A673 (cell line): Measurements from ENCODE around the gene SEC63. TPM values are rescaled to one million over a fixed set of nuclear protein-coding genes. Genes with fewer than 3 reads are reported as not detected.
A peak's percentile ranks its signal among the peaks of the same experiment; 100 is the strongest.
"Not testable (repeated sequence)": the region's sequence is repeated elsewhere in the genome, so short reads cannot be mapped to it uniquely, and the experiment has no call there.

ENCODE experiments used
- BruUV-seq: library from RNA; stranded (reverse); fragments of 400-500 nt; replicated peaks from 2 replicates; lab custom pipeline; 2021; lab: Mats Ljungman, UMichigan
- CTCF ChIA-PET: fragments of 300-600 bp; sonication (Branson Sonifier 250); formaldehyde crosslinking; loops from one replicate; lab custom pipeline; 2022; ENCODE audit warnings: antibody characterized with exemption; lab: Charles Lee
- POLR2A ChIA-PET: fragments of 300-600 bp; sonication (Branson Sonifier 250); formaldehyde crosslinking; loops from one replicate; lab custom pipeline; 2022; ENCODE audit warnings: antibody characterized with exemption; ENCODE audit not compliant: low non-redundant PET; lab: Charles Lee
- DNase-seq: peaks from one replicate; pipeline ENCODE4 v3.0.0-alpha.2; 2015; ENCODE audit warnings: low spot score
- H3K27ac ChIP-seq: fragments of 200-600 bp; sonication (generic); 2 replicates; pipeline ENCODE4 v1.5.1; 2016; ENCODE audit warnings: mixed run types, low read depth, mild to moderate bottlenecking, mixed read lengths, antibody characterized with exemption, low read length; ENCODE audit not compliant: poor library complexity, severe bottlenecking
- H3K27me3 ChIP-seq: fragments of 200-600 bp; sonication (generic); replicated peaks from 2 replicates; pipeline ENCODE4 v1.6.1; 2017; ENCODE audit warnings: mixed run types, low read depth, mild to moderate bottlenecking, mixed read lengths, antibody characterized with exemption, low read length; ENCODE audit not compliant: insufficient read depth, poor library complexity
- H3K36me3 ChIP-seq: fragments of 200-600 bp; sonication (generic); 2 replicates; pipeline ENCODE4 v1.6.1; 2016; ENCODE audit warnings: mixed run types, mild to moderate bottlenecking, mixed read lengths, antibody characterized with exemption, low read length; ENCODE audit not compliant: insufficient read depth, poor library complexity, severe bottlenecking
- H3K4me1 ChIP-seq: fragments of 200-600 bp; sonication (generic); 2 replicates; pipeline ENCODE4 v1.6.1; 2017; ENCODE audit warnings: mixed run types, mild to moderate bottlenecking, mixed read lengths, antibody characterized with exemption, low read length; ENCODE audit not compliant: insufficient read depth, poor library complexity, severe bottlenecking
- H3K4me3 ChIP-seq: fragments of 200-600 bp; sonication (generic); 2 replicates; pipeline ENCODE4 v1.5.1; 2016; ENCODE audit warnings: low read depth, mixed run types, mild to moderate bottlenecking, mixed read lengths, low read length; ENCODE audit not compliant: poor library complexity, severe bottlenecking
- H3K9me3 ChIP-seq: fragments of 200-600 bp; sonication (generic); 2 replicates; pipeline ENCODE4 v1.6.1; 2016; ENCODE audit warnings: mixed run types, low read depth, mild to moderate bottlenecking, mixed read lengths, antibody characterized with exemption, low read length; ENCODE audit not compliant: poor library complexity, severe bottlenecking
- CTCF ChIP-seq: fragments of 300-800, 200-600 bp; sonication (generic); conservative IDR thresholded peaks from 2 replicates; pipeline ENCODE4 v1.5.1; 2017; ENCODE audit warnings: low read depth, mild to moderate bottlenecking, antibody characterized with exemption, low read length, moderate library complexity, mixed read lengths
- EZH2 ChIP-seq: fragments of 200-600 bp; sonication (generic); IDR thresholded peaks from 2 replicates; pipeline ENCODE4 v1.6.1; 2017; ENCODE audit warnings: borderline replicate concordance, low read depth, mild to moderate bottlenecking, mixed read lengths, antibody characterized with exemption, low read length; ENCODE audit not compliant: poor library complexity, severe bottlenecking
- intact Hi-C: fragments of 100-400 bp; cut with micrococcal nuclease; formaldehyde crosslinking; loops from one replicate; pipeline ENCODE4 v1.10.0; 2022; ENCODE audit not compliant: unreplicated experiment
- total RNA-seq: library from RNA; stranded (reverse); gene quantifications from 2 replicates; pipeline ENCODE4 v1.2.3, GENCODE V29; 2021

The SEC63 gene
- total RNA-seq, 1 experiment from 2014 or later: 159 TPM

- H3K4me3 ChIP-seq: no peak overlapping the region
- BruUV-seq: no TSS peak
- DNase-seq: no peak
- H3K27me3 ChIP-seq: no peaks in the 10 kb centered on the region
- ChIA-PET POLR2A (no interaction called here), CTCF (no interaction called here)
- no peaks in the 10 kb centered on the region for H3K4me1 ChIP-seq
- intact Hi-C loops: no loop called here
- no peak overlapping the region for H3K27ac ChIP-seq
- H3K36me3 ChIP-seq: peaks cover 41% of the 10 kb centered on the region
- TF ChIP-seq CTCF (no peak), EZH2 (no peak)
- H3K9me3 ChIP-seq: no peaks in the 10 kb centered on the region
Measured at GRCh38 chr6:107877968-107878367, 80.0 kb downstream of the SEC63 start.

- ChIA-PET CTCF (no interaction called here), POLR2A (no interaction called here)
- Histone ChIP-seq H3K4me1 (no peaks in the 10 kb centered on the region), H3K36me3 (peaks cover 36% of the 10 kb centered on the region), H3K27ac (no peak overlapping the region), H3K4me3 (no peak overlapping the region), H3K9me3 (no peaks in the 10 kb centered on the region), H3K27me3 (no peaks in the 10 kb centered on the region)
- intact Hi-C loops: no loop called here
- no peak for TF ChIP-seq EZH2
- DNase-seq: no peak
- no TSS peak for BruUV-seq
Measured at GRCh38 chr6:107871976-107872375, 86.0 kb downstream of the SEC63 start.

GRCh38 chr6:107871512-107871911 lies 86.5 kb downstream of the SEC63 start:
- intact Hi-C loops, DNase-seq, POLR2A ChIA-PET, H3K27ac ChIP-seq, BruUV-seq, H3K27me3 ChIP-seq, H3K9me3 ChIP-seq, H3K4me1 ChIP-seq, H3K4me3 ChIP-seq, CTCF ChIA-PET: not testable (repeated sequence)
- peaks cover 33% of the 10 kb centered on the region for H3K36me3 ChIP-seq

- BruUV-seq: TSS peak; percentile 92
- ChIA-PET POLR2A (no interaction called here), CTCF (no interaction called here)
- no peaks in the 10 kb centered on the region for H3K4me1 ChIP-seq
- peaks cover 28% of the 10 kb centered on the region for H3K36me3 ChIP-seq
- intact Hi-C loops: no loop called here
- H3K27ac ChIP-seq: no peak overlapping the region
- no peaks in the 10 kb centered on the region for H3K9me3 ChIP-seq
- no peak overlapping the region for H3K4me3 ChIP-seq
- TF ChIP-seq EZH2 (no peak), CTCF (no peak)
- no peaks in the 10 kb centered on the region for H3K27me3 ChIP-seq
- DNase-seq: no peak
Measured at GRCh38 chr6:107871016-107871415, 87.0 kb downstream of the SEC63 start.
